Esophagus squamous epithelium (tissue), 4 donors: Measurements from ENCODE around the gene MPDU1.

Experiments
- POLR2A ChIP-seq, 4 donors: fragments of 450-650 bp; IDR thresholded peaks; one replicate each; pipeline ENCODE4 v1.6.1; 2017; ENCODE audit warnings: antibody characterized with exemption in 4 of 4, mild to moderate bottlenecking in 4 of 4, moderate library complexity in 3 of 4
- TF ChIP-seq, protein P1 (sequence below), 6 experiments: fragments of 450-650 bp in 4 of 6; fragments of 200-600 bp in 2 of 6; sonication (generic) in 2 of 6; IDR thresholded peaks; one replicate each; pipeline ENCODE4 v1.5.1; 2016 to 2019; ENCODE audit warnings: antibody characterized with exemption in 6 of 6, mild to moderate bottlenecking in 4 of 6, moderate library complexity in 4 of 6

DNA sequence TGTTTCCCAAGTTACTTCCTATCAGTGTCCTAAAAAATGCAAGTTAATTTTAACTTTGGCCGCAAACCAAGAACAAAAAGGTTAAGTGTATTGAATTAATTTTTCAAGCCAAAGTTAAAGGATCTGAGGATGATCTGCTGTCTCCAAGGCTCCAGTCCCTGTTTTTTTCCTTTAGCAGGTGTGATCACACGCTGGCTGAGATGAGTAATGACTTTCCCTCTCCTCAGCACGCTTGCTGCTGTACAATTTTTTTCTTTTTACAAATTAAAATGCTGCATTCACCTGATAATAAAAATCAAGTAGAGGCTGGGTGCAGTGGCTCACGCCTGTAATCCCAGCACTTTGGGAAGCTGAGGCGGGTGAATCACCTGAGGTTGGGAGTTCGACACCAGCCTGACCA is 38.7 kb upstream of the MPDU1 start:
- TF ChIP-seq, protein P1, sequence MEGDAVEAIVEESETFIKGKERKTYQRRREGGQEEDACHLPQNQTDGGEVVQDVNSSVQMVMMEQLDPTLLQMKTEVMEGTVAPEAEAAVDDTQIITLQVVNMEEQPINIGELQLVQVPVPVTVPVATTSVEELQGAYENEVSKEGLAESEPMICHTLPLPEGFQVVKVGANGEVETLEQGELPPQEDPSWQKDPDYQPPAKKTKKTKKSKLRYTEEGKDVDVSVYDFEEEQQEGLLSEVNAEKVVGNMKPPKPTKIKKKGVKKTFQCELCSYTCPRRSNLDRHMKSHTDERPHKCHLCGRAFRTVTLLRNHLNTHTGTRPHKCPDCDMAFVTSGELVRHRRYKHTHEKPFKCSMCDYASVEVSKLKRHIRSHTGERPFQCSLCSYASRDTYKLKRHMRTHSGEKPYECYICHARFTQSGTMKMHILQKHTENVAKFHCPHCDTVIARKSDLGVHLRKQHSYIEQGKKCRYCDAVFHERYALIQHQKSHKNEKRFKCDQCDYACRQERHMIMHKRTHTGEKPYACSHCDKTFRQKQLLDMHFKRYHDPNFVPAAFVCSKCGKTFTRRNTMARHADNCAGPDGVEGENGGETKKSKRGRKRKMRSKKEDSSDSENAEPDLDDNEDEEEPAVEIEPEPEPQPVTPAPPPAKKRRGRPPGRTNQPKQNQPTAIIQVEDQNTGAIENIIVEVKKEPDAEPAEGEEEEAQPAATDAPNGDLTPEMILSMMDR (IDR thresholded peaks at IDR 0.05): no peak
- TF ChIP-seq POLR2A (IDR thresholded peaks at IDR 0.05): no peak
